SU-DHL-6 (cell line): ENCODE data around the gene BMPR1A.

Experiments used
- CTCF ChIP-seq: fragments of 200-600 bp; sonication (generic); IDR thresholded peaks from one replicate; pipeline ENCODE4 v1.5.1; 2017; ENCODE audit warnings: antibody characterized with exemption, mild to moderate bottlenecking, low read length, moderate library complexity; ENCODE audit not compliant: insufficient read depth, poor library complexity, severe bottlenecking
- EZH2phosphoT487 ChIP-seq: fragments of 200-600 bp; sonication (generic), shearing (Covaris generic); conservative IDR thresholded peaks from 2 replicates; pipeline ENCODE4 v1.6.1; 2018; ENCODE audit warnings: mild to moderate bottlenecking, antibody characterized with exemption, low read length, moderate library complexity, mixed read lengths

DNA sequence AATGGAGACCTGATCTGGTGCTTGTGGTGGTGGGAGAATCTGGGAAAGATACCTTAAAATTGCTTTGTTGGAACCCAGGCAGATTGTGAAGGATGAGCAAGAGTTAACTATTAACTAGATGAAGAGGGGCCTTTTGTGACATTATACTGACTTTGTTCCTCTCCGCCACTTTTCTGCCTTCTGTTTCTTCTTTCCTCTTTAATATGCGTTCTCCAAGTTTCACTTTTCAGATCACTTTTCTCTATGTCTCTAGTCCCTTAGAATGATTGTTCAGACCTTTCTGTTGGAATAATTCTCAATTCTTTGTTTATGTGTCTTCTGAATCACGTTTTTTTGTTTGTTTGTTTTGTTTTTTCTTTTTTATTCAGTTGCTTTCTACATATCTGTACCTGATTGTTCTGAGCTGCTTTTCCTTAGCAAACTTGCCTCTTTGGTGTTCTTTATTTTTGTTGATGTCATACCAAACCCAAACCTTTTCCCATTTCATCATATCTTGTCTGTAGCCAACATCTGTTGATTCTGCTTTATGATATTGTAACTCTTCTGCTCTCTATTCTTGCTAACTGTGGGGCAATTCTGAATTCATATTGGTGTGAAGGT lies 2.8 kb downstream of the BMPR1A start:
- no peak for TF ChIP-seq CTCF
- TF ChIP-seq EZH2phosphoT487, result no peak
